NCI-H1930 (cell line): ENCODE data around the gene SPPL3.
"Not testable (repeated sequence)": the region's sequence is repeated elsewhere in the genome, so short reads cannot be mapped to it uniquely, and the experiment has no call there.

ENCODE experiments used
- DNase-seq, 2 experiments: peaks; one replicate each; lab custom pipeline; 2025; lab: John Stamatoyannopoulos, UW

Gene SPPL3

DNA sequence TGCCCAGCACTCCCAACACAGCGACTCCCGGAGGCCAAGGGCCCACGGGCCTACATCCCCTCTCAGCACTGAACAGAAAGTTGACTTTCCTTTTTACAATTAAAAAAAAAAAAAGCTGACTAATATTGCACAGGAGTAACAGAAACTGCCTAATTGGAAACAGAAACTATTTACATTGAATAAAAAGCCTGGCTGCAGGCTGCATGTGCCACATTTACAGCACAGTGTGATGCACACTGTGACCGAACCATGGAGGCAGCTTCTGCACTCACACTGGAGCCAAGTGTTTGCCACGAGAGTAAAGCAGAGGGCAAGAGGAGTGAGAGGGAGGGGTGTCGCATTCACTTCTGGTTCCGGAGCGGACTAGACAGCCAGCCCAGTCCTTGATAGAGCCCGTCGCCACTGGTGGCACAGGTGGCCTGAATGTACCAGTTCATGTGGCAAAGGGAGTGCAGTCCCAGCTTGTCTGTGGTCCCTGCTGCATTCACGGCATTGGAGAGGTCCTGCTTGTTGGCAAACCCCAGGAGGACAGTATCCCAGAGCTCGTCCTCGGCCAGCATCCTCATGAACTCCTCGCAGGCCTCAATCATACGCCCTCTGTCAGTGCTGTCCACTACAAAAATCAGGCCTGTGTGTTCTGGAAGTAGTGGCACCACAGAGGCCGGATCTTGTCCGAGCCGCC lies 59.2 kb downstream of the SPPL3 start:
- no peak for DNase-seq

DNA sequence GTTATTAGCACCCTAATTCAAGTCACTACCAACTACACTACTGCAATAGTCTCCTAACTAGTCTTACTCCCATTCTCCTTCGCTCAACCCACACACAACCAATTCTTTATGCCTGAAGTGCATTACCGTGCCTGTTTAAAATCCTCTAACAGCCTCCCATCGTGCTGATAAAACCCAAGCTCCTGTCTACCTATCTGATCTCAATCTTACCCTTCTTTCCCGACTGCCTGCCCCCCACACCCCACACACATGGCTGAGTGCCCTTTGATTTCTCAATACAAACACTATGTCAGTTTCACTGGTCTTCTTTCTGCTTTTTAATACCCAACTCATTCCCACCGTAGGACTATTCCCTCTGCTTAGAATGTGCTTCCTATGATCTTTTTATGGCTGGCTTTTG lies 59.9 kb downstream of the SPPL3 start:
- no peak for DNase-seq

DNA sequence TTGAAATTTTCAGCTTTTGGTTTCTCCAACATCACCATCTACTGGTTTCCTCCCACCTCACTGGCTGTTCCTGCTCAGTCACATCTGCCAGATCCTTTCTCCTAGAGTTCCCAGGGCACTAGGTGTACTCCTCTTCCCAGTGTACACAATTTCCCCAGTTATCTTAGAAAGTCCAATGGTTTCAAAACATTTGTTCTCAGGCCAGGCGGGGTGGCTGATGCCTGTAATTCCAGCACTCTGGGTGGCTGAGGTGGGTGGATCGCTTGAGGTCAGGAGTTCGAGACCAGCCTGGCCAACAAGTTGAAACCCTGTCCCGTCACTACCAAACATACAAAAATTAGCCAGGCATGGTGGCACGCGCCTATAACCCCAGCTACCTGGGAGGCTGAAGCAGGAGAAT lies 60.7 kb downstream of the SPPL3 start:
- DNase-seq, result no peak

GRCh38 chr12:120842595-120842994 lies 61.6 kb downstream of the SPPL3 start:
- DNase-seq, result no peak

DNA sequence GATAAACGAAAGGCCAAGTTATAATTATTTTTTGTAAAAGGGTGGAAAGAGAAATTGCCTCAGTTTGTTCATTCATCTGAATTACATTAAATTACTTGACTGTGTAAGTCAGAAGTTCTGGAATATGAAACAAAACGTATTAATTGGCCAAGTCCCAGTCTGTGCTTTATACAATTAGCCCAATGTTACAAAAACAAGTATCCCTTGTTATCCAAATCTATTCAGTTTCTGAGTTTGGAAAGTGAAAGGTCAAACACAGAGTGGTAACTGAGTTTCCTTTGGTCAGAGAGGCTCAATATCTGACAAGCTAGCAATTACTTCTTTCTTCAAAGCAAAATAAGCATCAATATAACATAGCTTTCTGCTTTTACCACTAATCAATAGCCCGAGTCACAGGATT lies 62.6 kb downstream of the SPPL3 start:
- DNase-seq, result no peak

GRCh38 chr12:120839503-120839902 lies 64.7 kb downstream of the SPPL3 start:
- DNase-seq, result no peak

DNA sequence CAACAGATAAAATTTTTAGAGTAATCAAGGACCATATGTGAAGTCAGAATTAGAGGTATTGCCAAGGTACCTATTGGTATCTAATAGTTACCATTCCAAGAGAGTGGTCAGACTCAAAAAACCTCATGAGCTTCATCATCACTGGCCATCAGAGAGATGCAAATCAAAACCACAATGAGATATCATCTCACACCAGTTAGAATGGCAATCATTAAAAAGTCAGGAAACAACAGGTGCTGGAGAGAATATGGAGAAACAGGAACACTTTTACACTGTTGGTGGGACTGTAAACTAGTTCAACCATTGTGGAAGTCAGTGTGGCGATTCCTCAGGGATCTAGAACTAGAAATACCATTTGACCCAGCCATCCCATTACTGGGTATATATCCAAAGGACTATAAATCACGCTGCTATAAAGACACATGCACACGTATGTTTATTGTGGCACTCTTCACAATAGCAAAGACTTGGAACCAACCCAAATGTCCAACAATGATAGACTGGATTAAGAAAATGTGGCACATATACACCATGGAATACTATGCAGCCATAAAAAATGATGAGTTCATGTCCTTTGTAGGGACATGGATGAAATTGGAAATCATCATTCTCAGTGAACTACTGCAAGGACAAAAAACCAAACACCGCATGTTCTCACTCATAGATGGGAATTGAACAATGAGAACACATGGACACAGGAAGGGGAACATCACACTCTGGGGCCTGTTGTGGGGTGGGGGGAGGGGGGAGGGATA lies 65.4 kb downstream of the SPPL3 start:
- DNase-seq, result not testable (repeated sequence)

DNA sequence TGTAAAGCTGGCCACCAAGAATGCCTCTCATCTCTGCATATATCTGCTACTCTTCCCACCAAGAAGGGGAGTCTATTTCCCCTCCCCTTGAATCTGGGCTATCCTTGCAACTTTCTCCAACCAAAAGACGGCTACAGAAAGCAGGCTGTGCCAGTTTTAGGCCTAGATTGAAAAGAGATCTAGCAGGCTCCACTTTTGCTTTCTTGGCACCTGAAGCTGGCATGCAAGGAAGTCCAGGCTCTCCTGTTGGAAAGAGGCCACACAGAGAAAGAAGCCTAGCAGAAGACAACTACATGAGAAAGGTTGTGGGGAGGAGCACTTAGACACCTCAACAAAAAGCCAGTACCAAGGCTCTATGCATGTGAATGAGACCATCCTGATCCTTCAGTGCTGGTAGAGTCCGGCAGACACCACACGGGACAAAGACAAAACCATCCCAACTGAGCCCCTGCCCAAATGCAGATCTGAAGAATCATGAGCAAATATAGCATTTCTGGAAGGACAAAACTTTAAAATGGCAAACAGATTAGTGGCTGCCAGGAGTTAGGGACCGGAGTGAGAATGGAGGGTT lies 68.0 kb downstream of the SPPL3 start:
- no peak for DNase-seq

- no peak for DNase-seq
Measured at GRCh38 chr12:120835657-120836056, 68.5 kb downstream of the SPPL3 start.

GRCh38 chr12:120835304-120835612 lies 68.9 kb downstream of the SPPL3 start:
- DNase-seq, result no peak

- no peak for DNase-seq
Measured at GRCh38 chr12:120834489-120835303, 69.5 kb downstream of the SPPL3 start.

DNA sequence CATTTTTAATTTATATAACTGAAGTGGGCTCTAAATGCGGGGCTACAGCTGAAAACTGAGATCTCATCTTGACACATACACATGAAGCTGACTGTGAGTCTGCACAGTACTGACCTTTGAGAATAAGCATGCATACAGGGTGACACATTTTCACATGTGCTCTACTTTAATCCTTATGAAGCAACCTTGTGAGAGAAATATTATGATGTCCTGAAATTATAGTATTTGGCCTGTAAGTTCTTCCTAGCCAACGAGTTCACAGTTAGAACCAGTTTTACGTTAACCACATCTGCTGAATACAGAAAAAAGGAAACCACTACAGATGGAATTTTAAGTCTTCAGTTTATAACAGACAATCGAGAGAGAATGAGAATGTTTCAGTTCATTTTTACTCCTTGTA lies 70.3 kb downstream of the SPPL3 start:
- DNase-seq, result no peak

DNA sequence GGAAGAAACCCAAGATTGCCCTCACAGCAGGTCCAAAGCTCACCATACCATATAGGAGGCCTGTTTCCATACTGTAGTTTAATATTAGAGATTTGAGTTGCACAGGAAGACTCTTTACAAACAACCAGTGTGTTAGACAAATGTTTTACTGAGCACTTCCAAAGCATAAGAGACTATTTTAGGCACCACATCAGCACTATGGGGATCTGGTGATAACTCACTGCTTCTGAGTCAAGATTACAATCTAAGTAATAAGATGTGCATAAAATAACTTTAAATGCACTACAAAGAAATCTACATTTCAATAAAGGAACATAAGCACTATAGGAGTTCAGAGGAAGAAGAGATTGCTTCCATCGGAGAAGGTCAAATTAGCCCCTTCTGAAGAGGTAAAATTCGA lies 71.4 kb downstream of the SPPL3 start:
- DNase-seq, result no peak

DNA sequence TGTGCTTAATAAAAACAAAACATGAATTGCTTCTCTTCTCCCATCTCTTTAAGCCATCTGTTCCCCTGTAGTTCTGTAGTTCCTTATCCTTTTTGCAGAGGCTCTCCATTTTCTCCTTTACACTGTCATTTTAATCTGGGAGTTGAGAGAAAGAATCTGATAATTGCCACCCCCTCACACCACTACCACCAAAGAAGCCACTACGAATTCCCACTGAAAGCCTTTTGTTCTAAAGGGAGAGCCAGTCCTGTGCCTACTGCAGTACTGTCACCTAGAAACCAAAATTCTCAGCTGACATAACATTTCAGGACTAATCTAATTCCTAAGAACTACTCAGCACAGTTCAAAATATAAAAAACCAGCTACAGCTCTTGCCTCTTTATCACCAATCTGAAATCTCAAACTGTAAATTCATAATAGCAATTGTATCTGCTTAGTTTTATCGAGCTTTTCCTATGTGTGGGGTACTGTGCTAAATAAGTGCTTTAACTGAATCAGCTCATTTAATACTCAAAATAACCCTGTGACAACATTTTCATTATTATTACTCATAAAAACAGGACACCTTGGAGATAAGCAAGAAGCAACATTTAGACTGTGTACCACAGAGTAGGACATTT lies 72.4 kb downstream of the SPPL3 start:
- no peak for DNase-seq

- no peak for DNase-seq
Measured at GRCh38 chr12:120830966-120831365, 73.2 kb downstream of the SPPL3 start.

DNA sequence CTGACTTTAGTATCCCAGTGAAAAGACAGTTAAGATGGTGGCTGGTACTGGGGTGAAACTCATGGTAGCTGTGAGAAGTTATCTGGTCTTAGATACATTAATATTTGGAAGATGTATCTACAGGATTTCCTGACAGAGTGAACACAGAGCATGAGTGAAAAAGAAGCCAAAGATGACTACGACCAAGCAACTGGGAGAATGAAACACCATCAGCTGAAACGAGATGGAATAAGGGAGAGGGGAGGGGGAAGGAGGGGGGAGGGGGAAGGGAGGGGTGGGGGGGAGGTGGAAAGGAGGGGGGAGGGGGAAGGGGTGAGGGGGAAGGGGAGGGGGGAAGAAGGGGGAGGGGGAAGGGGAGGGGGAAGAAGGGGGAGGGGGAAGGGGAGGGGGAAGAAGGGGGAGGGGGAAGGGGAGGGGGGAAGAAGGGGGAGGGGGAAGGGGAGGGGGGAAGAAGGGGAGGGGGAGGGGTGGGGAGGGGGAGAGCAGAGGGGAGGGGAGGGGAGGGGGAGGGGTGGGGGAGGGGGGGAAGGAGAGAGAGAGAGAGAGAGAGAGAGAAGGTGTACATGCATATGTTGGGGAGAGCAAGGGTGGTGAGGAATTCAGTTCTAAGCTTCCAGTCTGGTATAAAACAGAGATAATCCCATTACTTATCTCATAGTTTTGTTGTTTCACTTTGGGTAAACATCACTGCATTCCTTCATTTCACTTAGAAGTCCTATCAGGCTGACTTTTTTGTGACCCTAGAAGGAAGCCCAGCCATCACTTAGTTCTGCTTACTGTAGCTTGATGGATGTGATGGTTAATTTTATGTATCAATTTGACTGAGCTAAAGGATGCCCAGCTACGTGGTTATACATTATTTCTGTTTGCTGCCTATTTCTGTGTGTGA lies 73.9 kb downstream of the SPPL3 start:
- DNase-seq, result no peak

DNA sequence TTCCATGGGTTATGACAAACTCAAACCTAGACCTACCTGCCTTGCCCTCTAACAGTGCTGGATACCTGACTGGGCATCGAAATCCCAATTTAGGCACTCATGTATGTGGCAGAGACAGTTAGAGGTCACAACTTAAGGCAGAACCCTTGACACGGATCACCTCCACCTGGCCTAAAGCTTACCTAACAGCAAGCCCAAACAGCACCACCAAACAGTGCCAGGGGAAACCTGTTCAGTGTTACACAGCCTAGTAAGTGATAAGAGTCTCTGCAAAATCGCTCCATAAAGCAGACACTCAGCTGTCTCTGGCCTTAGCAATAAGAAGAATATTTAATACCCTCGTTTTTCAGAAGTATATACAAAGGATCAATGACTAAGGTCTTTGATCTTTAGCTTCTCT lies 77.8 kb downstream of the SPPL3 start:
- DNase-seq, result no peak

DNA sequence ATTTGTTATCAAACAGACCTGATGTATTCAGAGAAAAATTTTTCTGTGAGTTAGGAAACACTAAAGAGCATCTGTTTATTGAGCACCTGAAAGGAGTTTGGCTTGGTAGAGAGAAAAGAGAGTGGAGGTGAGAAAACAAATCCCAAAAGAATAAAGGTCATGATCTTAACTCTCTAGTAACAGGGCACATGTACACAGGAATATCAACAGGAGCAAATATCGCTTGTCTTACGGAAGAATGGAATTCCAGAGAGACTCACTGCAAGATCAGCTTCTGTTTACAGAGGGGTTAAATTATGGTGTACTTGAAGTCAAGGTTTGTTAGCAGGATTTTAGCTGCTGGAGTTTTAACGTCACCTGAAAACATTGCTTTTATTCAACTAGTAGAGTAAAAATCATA lies 78.8 kb downstream of the SPPL3 start:
- no peak for DNase-seq

DNA sequence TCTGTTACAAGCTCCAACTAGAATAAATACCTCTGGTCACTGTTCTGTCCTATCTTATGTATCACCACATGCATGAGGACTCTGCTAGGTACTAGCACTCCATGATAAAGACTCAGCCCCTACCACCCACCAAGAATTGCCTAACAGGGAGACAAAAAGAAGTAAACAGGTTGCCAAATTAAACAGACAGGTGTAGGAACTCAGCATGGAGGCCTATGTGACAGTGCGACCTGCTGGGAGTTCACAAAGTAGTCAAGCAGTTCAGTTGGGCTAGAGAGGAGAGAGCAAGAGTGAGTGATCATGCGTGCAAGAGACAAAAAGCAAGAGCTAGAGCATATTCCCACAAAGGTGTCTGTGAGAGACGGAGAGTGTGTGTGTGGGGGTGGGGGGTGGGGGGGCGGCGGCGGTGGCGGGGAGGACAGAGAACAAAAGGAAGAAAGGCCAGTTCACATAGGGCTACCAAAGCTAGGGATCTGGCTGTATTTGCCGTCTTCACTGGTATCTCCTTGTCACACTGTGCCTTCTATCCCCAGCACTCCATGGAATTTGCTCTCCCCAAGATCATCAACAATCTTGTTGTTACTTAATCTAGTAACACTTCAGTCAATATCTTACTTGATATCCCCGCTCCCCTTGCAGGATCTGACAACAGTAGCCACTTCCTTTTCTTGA lies 81.2 kb downstream of the SPPL3 start:
- no peak for DNase-seq

DNA sequence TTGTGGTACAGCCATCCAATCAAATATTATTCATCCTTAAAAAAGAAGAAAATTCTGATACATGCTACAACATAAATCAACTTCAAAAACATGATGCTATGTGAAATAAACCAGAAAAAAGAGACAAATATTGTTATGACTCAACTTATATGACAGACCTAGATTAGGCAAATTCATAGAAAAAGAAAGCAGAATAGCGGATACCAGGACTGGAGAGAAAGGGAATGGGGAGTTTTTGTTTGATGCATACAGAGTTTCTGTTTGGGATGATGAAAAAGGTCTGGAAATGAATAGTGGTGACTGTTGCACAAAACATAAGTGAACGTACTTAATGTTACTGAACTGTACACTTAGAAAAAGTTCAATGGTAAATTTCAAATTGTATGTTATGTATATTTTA lies 82.3 kb downstream of the SPPL3 start:
- DNase-seq, result no peak
